AG10803 (cell line): Measurements from ENCODE around the gene SLC25A29.

Source experiments
- DNase-seq: peaks from one replicate; pipeline ENCODE4 v3.0.0; 2010; ENCODE audit warnings: low read depth
- H3K4me3 ChIP-seq: 2 replicates; pipeline ENCODE4 v1.5.1; 2011; ENCODE audit warnings: mild to moderate bottlenecking, low read length, control low read depth
- CTCF ChIP-seq: conservative IDR thresholded peaks from 2 replicates; pipeline ENCODE4 v1.5.1; 2011; ENCODE audit warnings: mild to moderate bottlenecking, low read length, control low read depth, inconsistent platforms

The SLC25A29 gene

DNA sequence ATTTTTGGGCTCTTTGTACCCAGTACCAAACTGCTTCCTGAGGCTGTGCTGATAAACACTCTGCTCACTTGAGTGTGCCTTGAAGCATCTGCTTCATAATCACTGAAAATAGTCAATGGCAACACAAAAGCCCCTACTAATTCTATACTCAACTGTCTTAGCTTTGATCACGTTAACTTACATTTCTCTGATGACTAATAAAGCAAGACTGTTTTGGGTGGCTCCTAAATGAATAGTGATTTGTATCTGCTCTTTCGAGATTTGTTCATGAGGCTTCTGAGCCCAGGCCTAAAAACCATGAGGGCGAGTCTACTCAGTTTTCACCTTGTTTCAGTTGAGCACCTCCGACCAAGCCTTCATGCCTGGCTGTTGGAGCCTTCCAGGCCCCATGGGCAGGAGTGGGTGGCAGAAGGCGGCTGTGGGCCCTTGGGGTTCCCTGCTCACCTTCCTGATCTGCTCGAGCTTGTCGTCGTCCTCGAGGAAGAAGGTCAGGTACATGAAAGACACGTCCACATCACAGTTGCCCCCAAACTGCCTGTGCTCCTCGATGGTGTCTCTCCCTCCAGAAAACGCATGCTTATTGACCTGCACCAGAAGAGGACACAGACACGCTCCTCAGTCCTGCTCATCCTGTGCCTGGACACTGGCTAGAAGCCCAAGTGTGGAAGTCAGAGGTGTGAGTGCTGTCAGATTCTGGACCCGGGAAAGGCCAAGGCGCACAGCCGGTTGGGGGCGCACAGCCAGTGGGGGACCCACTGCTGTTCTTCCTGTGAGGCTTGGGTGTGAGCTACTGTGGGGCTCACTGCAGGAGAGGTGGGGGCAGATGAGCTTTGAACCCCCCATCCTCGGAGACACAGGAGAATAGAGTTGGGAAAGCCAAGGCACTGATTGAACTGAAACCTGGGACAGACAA lies 30.6 kb upstream of the SLC25A29 start:
- no peak for TF ChIP-seq CTCF
- DNase-seq: no peak
- no peak overlapping the region for H3K4me3 ChIP-seq

GRCh38 chr14:100334904-100335303 lies 28.7 kb upstream of the SLC25A29 start:
- TF ChIP-seq CTCF: no peak
- no peak for DNase-seq
- no peak overlapping the region for H3K4me3 ChIP-seq

DNA sequence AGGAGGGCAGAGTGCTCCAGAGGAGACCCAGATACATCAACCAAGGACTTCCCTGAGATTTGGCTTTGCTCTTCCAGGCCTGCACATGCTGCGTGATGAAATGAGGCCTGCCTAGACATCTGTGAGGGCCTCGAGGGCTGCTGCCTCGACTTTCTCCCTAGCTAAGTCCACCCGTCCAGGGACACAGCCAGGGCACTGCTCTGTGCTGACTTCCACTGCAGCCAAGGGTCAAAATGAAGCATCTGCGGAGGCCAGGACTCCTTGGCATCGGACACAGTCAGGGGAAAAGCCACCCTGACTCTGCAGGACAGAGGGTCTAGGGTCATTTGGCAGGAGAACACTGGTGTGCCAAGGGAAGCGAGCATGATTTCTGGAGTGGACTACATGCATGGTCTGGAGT lies 27.6 kb upstream of the SLC25A29 start:
- no peak for DNase-seq
- TF ChIP-seq CTCF: no peak
- H3K4me3 ChIP-seq: no peak overlapping the region

- DNase-seq: no peak
- H3K4me3 ChIP-seq: no peak overlapping the region
Observed at GRCh38 chr14:100333311-100333710, 27.1 kb upstream of the SLC25A29 start.

DNA sequence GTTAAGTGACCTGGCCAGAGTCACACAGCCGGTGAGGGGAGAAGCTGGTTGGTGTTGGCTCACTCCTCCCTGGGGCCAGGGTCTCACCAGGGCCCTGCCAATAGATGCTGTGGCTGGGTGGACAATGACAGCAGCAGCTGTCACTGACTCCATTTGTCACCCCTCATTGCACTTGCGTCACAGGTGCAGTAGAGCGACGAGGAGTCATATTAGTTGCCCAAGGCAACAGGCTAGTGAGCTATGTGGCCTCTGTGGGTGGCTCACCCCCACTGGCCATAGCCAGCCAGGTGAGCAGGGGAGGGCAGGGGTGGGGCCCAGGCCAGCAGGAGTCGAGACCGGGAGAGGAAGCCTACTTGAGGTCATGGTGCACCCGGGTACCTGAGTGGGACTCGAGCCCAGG lies 26.6 kb upstream of the SLC25A29 start:
- no peak for TF ChIP-seq CTCF
- no peak overlapping the region for H3K4me3 ChIP-seq
- no peak for DNase-seq

More at GRCh38 chr14:100333311-100333710, 27.1 kb upstream of the SLC25A29 start:
- no peak for TF ChIP-seq CTCF

DNA sequence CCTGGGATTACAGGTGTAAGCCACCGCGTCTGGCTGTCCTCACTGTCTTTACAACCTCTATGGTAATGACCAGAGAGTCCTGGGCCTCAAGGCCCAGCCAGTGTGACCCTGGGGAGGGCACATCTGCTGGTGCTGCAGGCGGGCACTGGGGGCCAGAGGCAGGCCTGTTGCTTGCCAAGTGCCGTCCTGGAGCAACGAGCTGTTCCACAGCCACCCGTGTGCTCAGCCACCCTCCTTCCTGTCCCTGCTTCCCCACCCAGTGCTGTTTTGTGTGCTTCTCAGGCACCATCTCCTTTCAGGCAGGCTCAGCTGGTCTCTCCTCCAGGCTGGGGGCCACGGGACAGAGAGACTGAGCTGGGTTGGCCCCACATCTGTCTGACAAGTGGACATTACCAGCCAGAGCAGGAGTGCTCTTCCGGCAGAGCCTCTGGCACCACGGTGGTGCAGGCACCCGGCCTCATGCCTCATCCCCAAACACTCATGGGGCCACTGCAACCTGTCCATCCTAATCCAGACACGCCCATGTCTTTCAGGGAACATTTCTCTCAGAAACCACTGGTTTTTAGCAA lies 25.9 kb upstream of the SLC25A29 start:
- no peak for TF ChIP-seq CTCF

More for the DNA sequence above, 25.9 kb upstream of the SLC25A29 start:
- no peak overlapping the region for H3K4me3 ChIP-seq
- no peak for DNase-seq
